Kidney epithelial cell (primary cell): Measurements from ENCODE around the gene PPFIA3. TPM values are rescaled to one million over a fixed set of nuclear protein-coding genes. Genes with fewer than 3 reads are reported as not detected.
"Not testable (repeated sequence)": the region's sequence is repeated elsewhere in the genome, so short reads cannot be mapped to it uniquely, and the experiment has no call there.

Source experiments
- DNase-seq: peaks from one replicate; pipeline ENCODE4 v3.0.0-alpha.2; 2010; ENCODE audit warnings: low read depth
- H3K27me3 ChIP-seq: 2 replicates; pipeline ENCODE4 v1.6.0; 2011; ENCODE audit warnings: low read length; ENCODE audit not compliant: control insufficient read depth, insufficient read depth
- H3K36me3 ChIP-seq: 2 replicates; pipeline ENCODE4 v1.5.1; 2011; ENCODE audit warnings: low read length; ENCODE audit not compliant: control insufficient read depth, insufficient read depth
- H3K4me3 ChIP-seq: 2 replicates; pipeline ENCODE4 v1.5.1; 2011; ENCODE audit warnings: low read depth, mild to moderate bottlenecking, control low read depth, low read length
- CTCF ChIP-seq: IDR thresholded peaks from 2 replicates; pipeline ENCODE4 v1.5.1; 2011; ENCODE audit warnings: mild to moderate bottlenecking, moderate library complexity, low read length, control low read depth, inconsistent platforms; ENCODE audit not compliant: insufficient read depth, poor library complexity, severe bottlenecking
- total RNA-seq: library from RNA; depleted of rRNA; stranded (reverse); fragments of >200 nt; gene quantifications from 2 replicates; pipeline ENCODE4 v1.2.3, GENCODE V29; 2015

Gene PPFIA3
- total RNA-seq, 1 donor from 2014 or later = 0.88 TPM

- H3K36me3 ChIP-seq = no peaks in the 10 kb centered on the region
- TF ChIP-seq CTCF = no peak
- peaks cover 17% of the 10 kb centered on the region for H3K27me3 ChIP-seq
- peak within 1 kb of the TSS; percentile 56 for H3K4me3 ChIP-seq
- peak; percentile 54 for DNase-seq
Observed at GRCh38 chr19:49118565-49119410, 556 bp upstream of the PPFIA3 start, which contains the start of gene C19orf73. Gene C19orf73 (minus strand): TSS chr19:49119143. CDS start chr19:49119022, 121 bp downstream.

- DNase-seq = no peak
- Histone ChIP-seq H3K27me3 (peaks cover 21% of the 10 kb centered on the region), H3K36me3 (no peaks in the 10 kb centered on the region), H3K4me3 (no peak overlapping the region)
- TF ChIP-seq CTCF = no peak
Observed at GRCh38 chr19:49120325-49120683, 960 bp downstream of the PPFIA3 start.

- TF ChIP-seq CTCF = no peak
- no peak overlapping the region for H3K4me3 ChIP-seq
- peaks cover 23% of the 10 kb centered on the region for H3K27me3 ChIP-seq
- no peaks in the 10 kb centered on the region for H3K36me3 ChIP-seq
- no peak for DNase-seq
Observed at GRCh38 chr19:49120868-49121267, 1.5 kb downstream of the PPFIA3 start.

GRCh38 chr19:49121841-49122240 is 2.5 kb downstream of the PPFIA3 start:
- peaks cover 23% of the 10 kb centered on the region for H3K27me3 ChIP-seq

GRCh38 chr19:49123285-49123684 is 3.9 kb downstream of the PPFIA3 start:
- not testable (repeated sequence) for H3K4me3 ChIP-seq, DNase-seq, H3K36me3 ChIP-seq
- peaks cover 23% of the 10 kb centered on the region for H3K27me3 ChIP-seq

More at GRCh38 chr19:49121841-49122240, 2.5 kb downstream of the PPFIA3 start:
- not testable (repeated sequence) for H3K36me3 ChIP-seq, H3K4me3 ChIP-seq, DNase-seq

GRCh38 chr19:49125025-49125731 is 5.8 kb downstream of the PPFIA3 start:
- no peak for TF ChIP-seq CTCF
- Histone ChIP-seq H3K4me3 (no peak overlapping the region), H3K27me3 (peaks cover 14% of the 10 kb centered on the region), H3K36me3 (no peaks in the 10 kb centered on the region)
- DNase-seq = no peak
